Rectal smooth muscle tissue (tissue), 1 donor: ENCODE data around the gene KRT75.

Experiments
- H3K27ac ChIP-seq: one replicate; pipeline ENCODE4 v1.7.0; 2013; ENCODE audit warnings: low read depth, low read length, inconsistent platforms
- H3K27me3 ChIP-seq: one replicate; pipeline ENCODE4 v1.7.0; 2013; ENCODE audit warnings: low read length; ENCODE audit not compliant: control insufficient read depth, insufficient read depth
- H3K36me3 ChIP-seq: one replicate; pipeline ENCODE4 v1.7.0; 2013; ENCODE audit warnings: low read length; ENCODE audit not compliant: control insufficient read depth, insufficient read depth
- H3K4me1 ChIP-seq: one replicate; pipeline ENCODE4 v1.7.0; 2013; ENCODE audit warnings: low read length; ENCODE audit not compliant: control insufficient read depth, insufficient read depth
- H3K4me3 ChIP-seq: one replicate; pipeline ENCODE4 v1.7.0; 2013; ENCODE audit warnings: low read length
- H3K9ac ChIP-seq: one replicate; pipeline ENCODE4 v1.7.0; 2013; ENCODE audit warnings: low read length

The KRT75 gene

DNA sequence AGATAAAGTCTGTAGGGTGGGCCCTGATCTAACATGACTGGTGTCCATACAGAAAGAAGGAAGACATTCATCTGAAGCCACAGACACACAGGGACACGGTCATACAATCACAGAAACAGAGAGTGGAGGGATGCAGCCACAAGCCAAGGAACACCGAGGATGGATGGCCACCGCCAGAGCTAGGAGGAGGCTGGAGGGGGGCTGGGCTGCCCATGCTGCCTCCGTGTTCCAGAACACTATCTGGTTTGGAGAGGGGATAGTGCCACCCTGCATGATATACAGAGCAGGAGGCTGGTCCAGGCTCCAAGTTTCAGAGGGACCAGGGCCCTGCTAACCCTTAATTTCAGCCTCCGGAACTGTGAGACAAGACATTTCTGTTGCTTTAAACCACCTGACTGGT lies 8.7 kb downstream of the KRT75 start:
- no peaks in the 10 kb centered on the region for H3K27me3 ChIP-seq
- H3K27ac ChIP-seq, result peak overlapping the region; percentile 57
- H3K4me3 ChIP-seq, result no peak overlapping the region
- H3K36me3 ChIP-seq, result no peaks in the 10 kb centered on the region
- H3K4me1 ChIP-seq, result peaks cover 22% of the 10 kb centered on the region
- no peak overlapping the region for H3K9ac ChIP-seq

DNA sequence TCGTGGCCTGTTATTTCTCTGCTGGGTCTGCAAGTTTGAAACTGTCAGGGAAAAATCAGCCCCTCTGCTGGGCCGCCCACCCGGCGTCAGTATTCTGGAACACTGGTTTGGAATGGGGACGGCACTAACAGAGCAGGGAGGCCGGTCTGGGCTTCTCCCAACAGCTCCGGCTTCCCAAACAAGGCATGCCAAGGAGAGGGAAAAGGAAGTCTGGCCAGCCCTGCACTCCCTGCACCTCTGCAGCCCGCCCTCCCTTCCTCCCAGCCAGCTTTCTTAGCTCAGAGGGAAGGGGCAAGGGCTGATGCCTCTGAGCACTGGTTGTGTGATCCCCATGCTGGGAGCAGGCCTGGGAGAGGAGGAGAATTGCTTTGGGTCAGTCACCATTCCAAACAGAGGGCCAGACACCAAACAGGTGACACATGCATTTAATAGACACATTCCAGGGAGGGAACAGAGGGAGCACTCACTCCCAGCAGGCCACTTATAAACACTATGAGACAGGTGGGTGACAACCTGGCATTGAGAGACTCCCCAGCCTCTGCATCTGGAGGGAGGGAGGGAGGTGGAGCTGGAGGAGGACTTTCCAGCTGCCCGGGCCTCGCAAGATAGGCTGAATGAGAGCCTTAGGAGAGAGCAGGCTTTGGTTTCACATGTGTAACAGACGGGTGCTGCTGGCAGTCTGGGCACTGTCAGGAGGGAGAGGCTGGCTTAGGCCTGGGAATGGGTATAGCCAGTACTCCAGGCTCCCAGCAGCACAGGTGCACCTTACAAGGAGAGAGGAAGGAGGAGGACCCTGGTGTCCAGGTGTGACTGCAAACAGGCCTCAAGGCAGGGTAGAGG lies 10.3 kb downstream of the KRT75 start:
- Histone ChIP-seq H3K27ac (peak overlapping the region; percentile 86), H3K9ac (no peak overlapping the region), H3K27me3 (no peaks in the 10 kb centered on the region), H3K4me1 (peaks cover 22% of the 10 kb centered on the region), H3K4me3 (no peak overlapping the region), H3K36me3 (no peaks in the 10 kb centered on the region)

DNA sequence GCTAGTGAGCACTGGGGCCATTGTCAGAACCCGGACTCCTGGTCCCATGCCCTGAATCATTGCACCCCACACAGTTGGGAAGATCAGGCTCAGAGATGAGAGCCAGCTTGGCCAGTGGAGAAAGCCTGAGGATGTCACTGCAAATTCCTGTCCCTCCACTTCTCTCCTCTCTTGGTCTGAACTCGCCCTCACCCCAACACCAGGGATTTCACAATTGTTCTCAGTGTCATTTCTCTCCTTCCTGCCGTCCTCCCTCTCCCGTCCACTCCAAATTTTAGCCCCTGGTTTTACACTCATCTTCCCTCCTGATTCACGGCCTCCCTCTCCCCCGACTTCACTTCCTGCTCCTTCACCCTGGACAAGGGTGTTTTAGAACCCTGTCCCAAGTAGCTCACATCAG lies 11.1 kb downstream of the KRT75 start:
- Histone ChIP-seq H3K27ac (peak overlapping the region; percentile 86), H3K36me3 (no peaks in the 10 kb centered on the region), H3K9ac (no peak overlapping the region), H3K27me3 (no peaks in the 10 kb centered on the region), H3K4me1 (peaks cover 22% of the 10 kb centered on the region), H3K4me3 (no peak overlapping the region)

DNA sequence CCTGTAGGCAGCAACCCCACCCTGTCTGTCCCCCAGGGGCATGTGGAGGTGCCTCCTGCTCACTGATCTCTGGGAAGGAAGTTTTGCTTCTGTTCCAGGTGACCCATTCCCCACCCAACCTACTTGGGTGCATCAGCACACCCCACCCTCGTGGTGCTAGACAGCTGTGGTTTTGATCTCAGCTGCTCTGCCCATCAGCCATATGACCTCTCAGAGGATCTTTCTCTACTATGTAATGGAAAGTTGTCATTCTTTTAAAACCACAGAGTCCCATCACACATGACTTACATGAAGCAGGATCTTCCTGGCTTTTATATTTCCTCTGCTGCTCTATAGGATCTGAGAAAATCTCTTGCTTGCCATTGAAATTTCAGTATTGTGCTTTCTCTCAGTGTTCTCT lies 14.5 kb downstream of the KRT75 start:
- Histone ChIP-seq H3K36me3 (no peaks in the 10 kb centered on the region), H3K27ac (no peak overlapping the region), H3K27me3 (no peaks in the 10 kb centered on the region), H3K4me1 (peaks cover 34% of the 10 kb centered on the region), H3K4me3 (no peak overlapping the region), H3K9ac (no peak overlapping the region)

DNA sequence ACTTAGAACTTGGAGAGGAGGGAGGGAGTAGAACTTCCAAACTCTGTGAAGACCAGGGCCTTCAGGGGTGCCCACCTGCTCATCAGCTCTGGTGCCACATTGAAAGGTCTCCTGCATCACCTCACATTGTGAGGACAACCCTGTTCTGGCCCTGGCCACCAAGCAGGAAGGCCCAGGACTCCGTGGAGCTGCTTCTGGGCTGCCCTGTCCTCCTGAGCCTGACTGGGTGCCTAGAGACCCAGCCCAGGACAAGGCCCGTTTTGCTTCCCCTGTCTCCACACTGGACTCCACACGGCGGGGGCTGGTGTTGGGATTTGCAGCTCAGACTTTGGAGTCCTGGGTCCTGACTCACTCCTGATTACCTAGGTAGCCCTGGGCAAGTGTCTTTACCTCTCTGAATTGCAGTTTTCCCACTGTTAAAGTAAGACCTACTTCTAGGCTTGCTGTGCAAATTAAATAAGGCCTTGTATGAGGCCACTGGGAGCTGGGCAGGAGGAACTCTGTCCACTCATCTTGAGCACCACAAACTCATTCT lies 15.5 kb downstream of the KRT75 start:
- no peaks in the 10 kb centered on the region for H3K36me3 ChIP-seq
- H3K27ac ChIP-seq, result no peak overlapping the region
- H3K9ac ChIP-seq, result no peak overlapping the region
- no peaks in the 10 kb centered on the region for H3K27me3 ChIP-seq
- peaks cover 24% of the 10 kb centered on the region for H3K4me1 ChIP-seq
- H3K4me3 ChIP-seq, result no peak overlapping the region

DNA sequence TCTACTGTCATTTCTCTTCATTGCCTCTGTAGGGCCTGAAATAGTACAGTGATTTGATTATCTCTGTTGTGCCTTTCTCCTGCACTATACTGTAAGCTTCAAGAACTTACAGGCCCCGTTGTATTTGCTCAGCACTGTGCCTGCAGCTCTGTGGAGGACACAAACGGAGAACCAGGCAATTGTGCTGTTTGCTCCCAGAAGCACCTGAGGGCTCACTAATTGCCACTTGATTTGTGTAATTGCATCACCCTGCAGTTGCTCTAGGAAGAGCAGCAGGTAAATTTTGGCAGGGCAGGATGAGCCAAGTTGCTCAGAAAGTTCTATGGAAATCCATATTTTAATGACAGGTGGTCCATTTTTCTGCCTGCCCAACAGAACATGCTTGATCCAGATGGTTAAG lies 16.4 kb downstream of the KRT75 start:
- Histone ChIP-seq H3K36me3 (no peaks in the 10 kb centered on the region), H3K4me1 (peaks cover 18% of the 10 kb centered on the region), H3K27me3 (no peaks in the 10 kb centered on the region), H3K27ac (no peak overlapping the region), H3K4me3 (no peak overlapping the region), H3K9ac (no peak overlapping the region)

DNA sequence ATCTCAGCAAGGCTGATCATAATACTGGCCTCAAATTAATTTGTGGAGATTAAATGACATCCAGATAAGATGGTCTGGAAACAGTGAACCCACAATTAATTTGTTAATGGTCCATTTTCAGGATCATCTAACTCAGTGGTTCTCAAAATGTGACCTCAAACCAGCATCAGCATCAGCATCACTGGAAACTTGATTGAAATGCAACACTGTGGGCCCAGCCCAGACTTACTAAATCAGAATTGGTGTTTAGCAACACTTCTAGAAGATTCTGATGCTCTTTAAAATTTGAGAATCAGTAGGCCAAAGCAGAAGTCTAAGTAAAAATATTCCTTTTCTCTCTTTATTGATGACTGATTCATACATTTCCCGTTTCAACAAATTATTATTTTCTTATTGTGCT lies 17.4 kb downstream of the KRT75 start:
- peaks cover 2% of the 10 kb centered on the region for H3K27me3 ChIP-seq
- H3K27ac ChIP-seq, result no peak overlapping the region
- H3K4me3 ChIP-seq, result no peak overlapping the region
- H3K36me3 ChIP-seq, result no peaks in the 10 kb centered on the region
- H3K9ac ChIP-seq, result no peak overlapping the region
- peaks cover 18% of the 10 kb centered on the region for H3K4me1 ChIP-seq

DNA sequence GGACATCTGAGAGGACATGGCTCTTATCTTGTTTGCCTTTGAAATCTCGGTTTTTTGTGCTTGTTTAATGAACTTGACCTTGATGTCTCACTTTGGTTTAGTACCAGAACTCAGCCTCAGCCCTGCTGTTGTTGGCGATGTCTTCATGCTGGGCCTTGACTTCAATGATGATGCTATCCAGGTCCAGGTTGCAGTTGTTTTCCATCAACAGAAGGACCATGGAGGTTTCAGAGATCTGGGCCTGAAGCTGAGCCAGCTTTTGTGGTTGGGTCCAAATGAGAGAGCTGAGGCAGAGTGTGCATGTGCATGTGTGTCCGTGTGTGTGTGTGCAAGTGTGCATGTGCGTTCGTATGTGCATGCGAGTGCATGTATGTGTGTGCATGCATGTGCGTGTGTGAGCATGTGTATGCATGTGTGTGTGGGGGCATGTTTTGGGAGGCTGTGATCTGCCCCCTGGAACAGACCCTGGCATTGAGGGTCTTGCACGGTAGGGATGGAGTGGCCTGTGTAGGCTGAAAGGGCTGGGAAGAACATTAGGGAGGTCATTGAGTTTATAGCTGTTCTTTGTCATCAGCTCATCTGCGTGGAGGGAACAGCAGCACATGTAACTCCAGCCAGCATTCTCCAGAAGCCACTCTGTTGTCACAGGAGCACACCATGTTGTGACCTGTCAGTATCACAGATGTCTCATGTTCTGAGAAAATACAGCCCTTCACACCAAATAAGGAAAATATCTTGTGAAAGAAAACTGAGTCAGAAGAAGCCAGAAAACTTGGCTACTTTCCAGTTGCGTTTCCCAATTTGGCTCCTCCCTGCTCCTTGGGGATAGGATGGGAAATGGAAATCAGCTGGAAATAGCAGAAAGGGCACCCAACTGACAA lies 18.1 kb downstream of the KRT75 start:
- peak overlapping the region; percentile 40 for H3K27ac ChIP-seq
- no peak overlapping the region for H3K4me3 ChIP-seq
- no peak overlapping the region for H3K9ac ChIP-seq
- H3K36me3 ChIP-seq, result no peaks in the 10 kb centered on the region
- peaks cover 2% of the 10 kb centered on the region for H3K27me3 ChIP-seq
- H3K4me1 ChIP-seq, result peaks cover 18% of the 10 kb centered on the region

DNA sequence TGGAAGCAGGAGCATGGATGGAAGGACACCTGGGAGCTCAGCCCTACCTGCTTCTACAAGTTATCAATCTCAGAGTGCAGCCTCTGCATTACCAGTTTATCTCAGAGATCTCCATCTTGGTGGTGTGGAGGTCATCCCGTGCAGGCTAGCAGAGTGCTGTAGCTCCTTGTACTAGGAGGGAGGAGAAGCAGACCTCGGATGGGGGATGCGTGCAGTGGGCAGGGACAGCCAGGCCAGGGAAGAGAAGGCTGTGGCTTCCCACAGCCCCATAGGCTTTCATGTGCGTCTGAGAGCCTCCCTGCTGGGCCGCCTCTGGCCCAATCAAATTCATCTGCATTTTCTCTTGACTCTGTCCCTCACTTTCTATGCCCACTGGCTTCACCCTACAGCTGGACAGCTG lies 19.2 kb downstream of the KRT75 start:
- Histone ChIP-seq H3K4me1 (peaks cover 18% of the 10 kb centered on the region), H3K27ac (no peak overlapping the region), H3K36me3 (no peaks in the 10 kb centered on the region), H3K9ac (no peak overlapping the region), H3K4me3 (no peak overlapping the region), H3K27me3 (peaks cover 2% of the 10 kb centered on the region)

DNA sequence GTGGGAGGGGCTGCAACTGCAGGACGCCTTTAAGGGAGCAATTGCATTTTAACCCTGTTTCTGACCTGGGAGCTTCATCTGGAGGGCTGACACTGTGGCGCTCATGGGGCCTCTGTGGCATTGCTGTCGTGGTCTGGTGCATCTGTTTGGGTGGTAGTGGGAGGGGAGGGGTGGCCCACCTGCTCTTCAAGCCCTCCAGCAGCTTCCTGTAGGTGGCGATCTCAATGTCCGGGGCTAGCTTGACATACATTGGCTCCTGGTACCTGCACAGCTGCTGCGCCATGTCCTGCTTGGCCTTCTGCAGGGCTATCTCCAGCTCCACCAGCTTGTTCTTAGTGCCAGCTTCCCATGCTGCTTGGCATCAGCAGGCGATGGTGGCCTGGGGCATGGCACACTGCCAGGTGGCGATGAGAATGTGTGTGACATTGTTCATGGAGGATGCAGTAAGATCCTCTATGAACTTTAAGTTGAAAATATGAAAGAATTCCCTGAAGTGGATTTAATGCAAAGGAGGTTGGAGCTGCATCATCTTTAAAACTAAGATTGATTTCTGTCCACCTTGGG lies 20.3 kb downstream of the KRT75 start:
- H3K4me3 ChIP-seq, result no peak overlapping the region
- no peaks in the 10 kb centered on the region for H3K36me3 ChIP-seq

DNA sequence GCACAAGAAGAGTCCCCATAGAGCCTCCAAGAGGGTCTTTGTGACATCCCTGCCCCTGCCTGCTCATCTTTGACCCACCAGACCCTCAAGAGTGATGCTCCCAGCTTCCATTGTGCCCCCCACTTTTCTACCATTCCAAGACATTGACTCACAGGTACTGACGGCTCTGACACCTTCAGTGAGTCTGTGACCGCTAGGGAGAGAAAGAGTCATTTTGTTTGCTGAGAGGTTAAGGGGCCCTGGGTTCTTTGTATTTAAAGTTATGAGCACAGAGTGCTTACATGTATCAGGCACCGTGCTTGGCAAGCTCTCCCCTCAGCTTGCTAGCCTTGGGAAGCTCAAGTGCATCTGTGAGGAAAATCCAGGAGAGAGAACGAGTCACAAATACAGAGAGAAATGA lies 21.0 kb downstream of the KRT75 start:
- Histone ChIP-seq H3K9ac (no peak overlapping the region), H3K4me3 (no peak overlapping the region), H3K4me1 (peaks cover 18% of the 10 kb centered on the region), H3K36me3 (no peaks in the 10 kb centered on the region), H3K27ac (no peak overlapping the region), H3K27me3 (peaks cover 2% of the 10 kb centered on the region)

More for the DNA sequence above, 20.3 kb downstream of the KRT75 start:
- Histone ChIP-seq H3K9ac (no peak overlapping the region), H3K27me3 (peaks cover 2% of the 10 kb centered on the region), H3K4me1 (peaks cover 18% of the 10 kb centered on the region), H3K27ac (no peak overlapping the region)

DNA sequence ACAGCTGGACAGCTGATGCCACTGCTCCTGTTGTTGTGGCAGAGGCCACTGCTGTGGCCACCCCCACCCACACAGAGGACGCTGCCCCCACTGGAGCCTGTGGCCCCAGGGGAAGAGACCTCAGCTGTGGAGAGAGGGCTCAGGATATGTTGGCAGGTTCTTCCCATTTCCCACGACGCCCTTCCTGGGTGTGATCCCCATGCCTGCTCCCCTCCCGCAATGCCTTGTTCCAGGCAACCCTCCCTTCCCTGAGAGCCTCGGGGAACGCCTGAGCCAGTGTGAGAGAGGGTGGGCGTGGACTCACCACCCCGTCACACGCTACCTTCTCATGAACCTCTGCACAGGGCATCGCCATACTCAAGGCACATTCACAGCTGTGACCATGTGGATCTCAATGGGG lies 22.4 kb downstream of the KRT75 start:
- Histone ChIP-seq H3K4me3 (no peak overlapping the region), H3K36me3 (no peaks in the 10 kb centered on the region), H3K27me3 (peaks cover 2% of the 10 kb centered on the region), H3K4me1 (peaks cover 18% of the 10 kb centered on the region), H3K27ac (no peak overlapping the region), H3K9ac (no peak overlapping the region)
